A673 (cell line): ENCODE measurements around the gene ODC1.

ENCODE experiments used
- CTCF ChIP-seq: fragments of 300-800, 200-600 bp; sonication (generic); conservative IDR thresholded peaks from 2 replicates; pipeline ENCODE4 v1.5.1; 2017; ENCODE audit warnings: low read depth, mild to moderate bottlenecking, antibody characterized with exemption, low read length, moderate library complexity, mixed read lengths
- EZH2 ChIP-seq: fragments of 200-600 bp; sonication (generic); IDR thresholded peaks from 2 replicates; pipeline ENCODE4 v1.6.1; 2017; ENCODE audit warnings: borderline replicate concordance, low read depth, mild to moderate bottlenecking, mixed read lengths, antibody characterized with exemption, low read length; ENCODE audit not compliant: poor library complexity, severe bottlenecking

GRCh38 chr2:10482913-10483312, 34.8 kb upstream of the ODC1 start:
- TF ChIP-seq EZH2 (no peak), CTCF (no peak)
